A549 (cell line): Measurements from ENCODE around the gene TUBD1.

ENCODE experiments used
- EP300 ChIP-seq, 2 experiments: fragments of >200 bp; sonication (Bioruptor Twin); formaldehyde crosslinking; IDR thresholded peaks; 2 replicates in 1 of 2; 3 replicates in 1 of 2; pipeline ENCODE4 v1.6.1; 2016 to 2017
- HOXA7 ChIP-seq: fragments of 250-450 bp; sonication (Bioruptor Pico); IDR thresholded peaks from 2 replicates; pipeline ENCODE4 v1.5.0; 2020; ENCODE audit warnings: mild to moderate bottlenecking, moderate library complexity
- POLR2A ChIP-seq: IDR thresholded peaks from 2 replicates; pipeline ENCODE4 v1.6.1; 2012; ENCODE audit warnings: mild to moderate bottlenecking, low read length
- RAD21 ChIP-seq, 2 experiments: fragments of >200 bp in 1 of 2; sonication (Bioruptor Twin) in 1 of 2; formaldehyde crosslinking in 1 of 2; IDR thresholded peaks in 1 of 2; conservative IDR thresholded peaks in 1 of 2; 2 replicates in 1 of 2; 3 replicates in 1 of 2; pipeline ENCODE4 v1.6.1; 2012 to 2018; ENCODE audit warnings: inconsistent platforms in 1 of 2
- RFX5 ChIP-seq: fragments of 450-650 bp; IDR thresholded peaks from 2 replicates; pipeline ENCODE4 v1.7.1; 2014; ENCODE audit warnings: antibody characterized with exemption, mild to moderate bottlenecking, moderate library complexity
- TF ChIP-seq, protein P1 (sequence below): fragments of >200 bp; sonication (Bioruptor Twin); formaldehyde crosslinking; IDR thresholded peaks from 3 replicates; pipeline ENCODE4 v1.5.1; 2016
- TF ChIP-seq, protein P2 (sequence below): fragments of 250-450 bp; sonication (Bioruptor Pico); IDR thresholded peaks from 2 replicates; pipeline ENCODE4 v1.5.0; 2020; ENCODE audit warnings: low read depth, mild to moderate bottlenecking, moderate library complexity

DNA sequence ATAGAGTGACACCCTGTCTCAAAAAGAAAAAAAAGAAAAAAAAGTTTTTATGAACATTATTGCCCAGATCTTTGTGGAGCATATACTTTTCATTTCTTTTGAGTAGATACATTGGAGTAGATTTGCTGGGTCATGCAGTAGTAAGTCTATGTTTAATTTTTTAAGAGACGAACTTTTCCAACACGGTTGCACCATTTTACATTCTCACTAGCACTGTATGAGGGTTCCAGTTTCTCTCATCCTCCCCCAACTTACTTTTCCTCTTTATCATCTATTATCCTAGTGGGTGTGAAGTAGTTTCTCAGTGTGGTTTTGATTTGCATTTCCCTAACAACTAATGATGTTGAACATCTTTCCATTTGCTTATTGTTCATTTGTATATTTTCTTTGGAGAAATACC, 10.7 kb upstream of the TUBD1 start:
- TF ChIP-seq RFX5 (no peak), EP300 (IDR thresholded peaks at IDR 0.05) (no peak), HOXA7 (no peak), POLR2A (no peak), RAD21 (conservative IDR thresholded peaks at IDR 0.05 in 1 of 2, IDR thresholded peaks at IDR 0.05 in 1 of 2) (no peak)
- TF ChIP-seq, protein P1, sequence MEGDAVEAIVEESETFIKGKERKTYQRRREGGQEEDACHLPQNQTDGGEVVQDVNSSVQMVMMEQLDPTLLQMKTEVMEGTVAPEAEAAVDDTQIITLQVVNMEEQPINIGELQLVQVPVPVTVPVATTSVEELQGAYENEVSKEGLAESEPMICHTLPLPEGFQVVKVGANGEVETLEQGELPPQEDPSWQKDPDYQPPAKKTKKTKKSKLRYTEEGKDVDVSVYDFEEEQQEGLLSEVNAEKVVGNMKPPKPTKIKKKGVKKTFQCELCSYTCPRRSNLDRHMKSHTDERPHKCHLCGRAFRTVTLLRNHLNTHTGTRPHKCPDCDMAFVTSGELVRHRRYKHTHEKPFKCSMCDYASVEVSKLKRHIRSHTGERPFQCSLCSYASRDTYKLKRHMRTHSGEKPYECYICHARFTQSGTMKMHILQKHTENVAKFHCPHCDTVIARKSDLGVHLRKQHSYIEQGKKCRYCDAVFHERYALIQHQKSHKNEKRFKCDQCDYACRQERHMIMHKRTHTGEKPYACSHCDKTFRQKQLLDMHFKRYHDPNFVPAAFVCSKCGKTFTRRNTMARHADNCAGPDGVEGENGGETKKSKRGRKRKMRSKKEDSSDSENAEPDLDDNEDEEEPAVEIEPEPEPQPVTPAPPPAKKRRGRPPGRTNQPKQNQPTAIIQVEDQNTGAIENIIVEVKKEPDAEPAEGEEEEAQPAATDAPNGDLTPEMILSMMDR = no peak
- TF ChIP-seq, protein P2, sequence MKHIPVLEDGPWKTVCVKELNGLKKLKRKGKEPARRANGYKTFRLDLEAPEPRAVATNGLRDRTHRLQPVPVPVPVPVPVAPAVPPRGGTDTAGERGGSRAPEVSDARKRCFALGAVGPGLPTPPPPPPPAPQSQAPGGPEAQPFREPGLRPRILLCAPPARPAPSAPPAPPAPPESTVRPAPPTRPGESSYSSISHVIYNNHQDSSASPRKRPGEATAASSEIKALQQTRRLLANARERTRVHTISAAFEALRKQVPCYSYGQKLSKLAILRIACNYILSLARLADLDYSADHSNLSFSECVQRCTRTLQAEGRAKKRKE (CRISPR knock-in tag) = no peak
